A673 (cell line): ENCODE data around the gene COG8.

Source experiments
- CTCF ChIP-seq: fragments of 300-800, 200-600 bp; sonication (generic); conservative IDR thresholded peaks from 2 replicates; pipeline ENCODE4 v1.5.1; 2017; ENCODE audit warnings: low read depth, mild to moderate bottlenecking, antibody characterized with exemption, low read length, moderate library complexity, mixed read lengths
- EZH2 ChIP-seq: fragments of 200-600 bp; sonication (generic); IDR thresholded peaks from 2 replicates; pipeline ENCODE4 v1.6.1; 2017; ENCODE audit warnings: borderline replicate concordance, low read depth, mild to moderate bottlenecking, mixed read lengths, antibody characterized with exemption, low read length; ENCODE audit not compliant: poor library complexity, severe bottlenecking

- TF ChIP-seq CTCF: no peak
- no peak for TF ChIP-seq EZH2
Observed at GRCh38 chr16:69340095-69340644, 806 bp upstream of the COG8 start.
